Transverse colon (tissue), 4 donors: Measurements from ENCODE around the gene EED. TPM values are rescaled to one million over a fixed set of nuclear protein-coding genes. Genes with fewer than 3 reads are reported as not detected.

Experiments
- DNase-seq: peaks from one replicate; pipeline ENCODE4 v3.0.0-alpha.2; 2019
- H3K27ac ChIP-seq, 4 donors: fragments of 200-600 bp; sonication (generic); 2 replicates each; pipeline ENCODE4 v1.5.1; 2016 to 2018; ENCODE audit warnings: inconsistent platforms in 4 of 4
- H3K27me3 ChIP-seq: fragments of 200-600 bp; sonication (generic); 2 replicates; pipeline ENCODE4 v1.5.1; 2017; ENCODE audit warnings: inconsistent platforms
- H3K36me3 ChIP-seq, 4 donors: fragments of 200-600 bp; sonication (generic); 2 replicates each; pipeline ENCODE4 v1.5.1; 2017 to 2019; ENCODE audit warnings: inconsistent platforms in 4 of 4
- H3K4me1 ChIP-seq, 4 donors: fragments of 200-600 bp; sonication (generic); 2 replicates each; pipeline ENCODE4 v1.5.1; 2017 to 2020; ENCODE audit warnings: inconsistent platforms in 4 of 4
- H3K4me3 ChIP-seq, 4 donors: fragments of 200-600 bp; sonication (generic); 1 replicate in 1 of 4; 2 replicates in 3 of 4; pipeline versions ENCODE4 v1.5.1 to v1.6.1; 2017 to 2019; ENCODE audit warnings: inconsistent platforms in 4 of 4
- H3K9me3 ChIP-seq, 2 donors: fragments of 200-600 bp; sonication (generic); 2 replicates each; pipeline ENCODE4 v1.5.1; 2017 to 2019; ENCODE audit warnings: inconsistent platforms in 2 of 2
- EP300 ChIP-seq: sonication (generic); formaldehyde crosslinking; IDR thresholded peaks from one replicate; pipeline ENCODE4 v1.6.1; 2017; ENCODE audit warnings: antibody characterized with exemption, low read depth
- POLR2A ChIP-seq: fragments of 450-650 bp; IDR thresholded peaks from one replicate; pipeline ENCODE4 v1.6.1; 2016; ENCODE audit warnings: antibody characterized with exemption, mild to moderate bottlenecking, moderate library complexity
- POLR2AphosphoS5 ChIP-seq, 3 donors: sonication (generic); formaldehyde crosslinking; IDR thresholded peaks; one replicate each; pipeline ENCODE4 v1.6.1; 2016; ENCODE audit warnings: antibody characterized with exemption in 3 of 3
- WGBS, 2 donors: methylation state at CpG; one replicate each; pipeline ENCODE4 v1.1.5; 2018; ENCODE audit warnings: low coverage in 1 of 2; 5-methylcytosine and 5-hydroxymethylcytosine counted together
- in situ Hi-C, 4 donors: fragments of 200-750 bp; cut with MboI; loops; one replicate each; pipeline versions ENCODE4 v1.15.0 to v1.15.1; 2017; ENCODE audit warnings: low sequenced_read_pairs in 3 of 4, low pct_ligation_motif_present in 1 of 4, low pct_unique_long_range_greater_than_20kb in 1 of 4
- intact Hi-C: fragments of 100-400 bp; cut with DNase I; formaldehyde crosslinking; loops from one replicate; pipeline ENCODE4 v1.15.1; 2023; ENCODE audit warnings: low total_unique reads
- total RNA-seq, 4 donors: library from RNA; depleted of rRNA; stranded (reverse); fragments of >200 nt; gene quantifications; one replicate each; pipeline ENCODE4 v1.1.0, GENCODE V29; 2016
- TF ChIP-seq, protein P1 (sequence below), 5 experiments: fragments of 200-600 bp in 3 of 5; fragments of 450-650 bp in 2 of 5; sonication (generic) in 3 of 5; IDR thresholded peaks; 1 replicate in 2 of 5; 2 replicates in 3 of 5; pipeline ENCODE4 v1.5.1; 2016 to 2017; ENCODE audit warnings: antibody characterized with exemption in 5 of 5, inconsistent platforms in 3 of 5, mild to moderate bottlenecking in 2 of 5, moderate library complexity in 1 of 5

Gene EED
- total RNA-seq, 4 donors from 2014 or later = 2.8 to 43.5 (median 23.5) TPM

DNA sequence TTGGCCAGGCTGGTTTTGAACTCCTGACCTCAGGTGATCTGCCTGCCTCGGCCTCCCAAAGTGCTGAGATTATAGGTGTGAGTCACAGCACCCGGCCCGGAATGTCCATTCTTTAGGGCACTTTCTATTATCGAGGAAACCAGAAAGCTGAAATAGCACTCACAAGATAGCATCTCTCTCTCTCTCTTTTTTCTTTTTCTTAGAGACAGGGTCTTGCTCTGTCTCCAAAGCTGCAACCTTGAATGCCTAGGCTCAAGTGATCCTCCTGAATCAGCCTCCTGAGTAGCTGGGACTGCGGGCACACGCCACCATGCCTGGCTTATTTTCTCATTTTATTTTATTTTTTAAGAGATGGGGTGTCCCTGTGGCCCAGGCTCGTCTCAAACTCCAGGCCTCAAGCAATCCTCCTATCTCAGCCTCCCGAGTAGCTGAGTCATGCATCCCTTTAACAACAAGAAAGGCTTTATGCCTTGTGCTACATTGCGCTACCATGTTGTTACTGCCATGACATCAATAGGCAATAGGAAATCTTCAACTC lies 7.2 kb upstream of the EED start:
- H3K36me3 ChIP-seq = no peaks in the 10 kb centered on the region
- in situ Hi-C loops (loop anchor here in 1 of 4 donors (25.0 kb wide), 1 partner anchor 575 kb away; the partner anchor contains the start of gene CREBZF), intact Hi-C loops (no loop called here)
- WGBS, 2 donors = 88% methylated on average over 9 of the region's 9 CpGs; no CpG with 5 or more reads in 1 of the 2 donors
- TF ChIP-seq, protein P1, sequence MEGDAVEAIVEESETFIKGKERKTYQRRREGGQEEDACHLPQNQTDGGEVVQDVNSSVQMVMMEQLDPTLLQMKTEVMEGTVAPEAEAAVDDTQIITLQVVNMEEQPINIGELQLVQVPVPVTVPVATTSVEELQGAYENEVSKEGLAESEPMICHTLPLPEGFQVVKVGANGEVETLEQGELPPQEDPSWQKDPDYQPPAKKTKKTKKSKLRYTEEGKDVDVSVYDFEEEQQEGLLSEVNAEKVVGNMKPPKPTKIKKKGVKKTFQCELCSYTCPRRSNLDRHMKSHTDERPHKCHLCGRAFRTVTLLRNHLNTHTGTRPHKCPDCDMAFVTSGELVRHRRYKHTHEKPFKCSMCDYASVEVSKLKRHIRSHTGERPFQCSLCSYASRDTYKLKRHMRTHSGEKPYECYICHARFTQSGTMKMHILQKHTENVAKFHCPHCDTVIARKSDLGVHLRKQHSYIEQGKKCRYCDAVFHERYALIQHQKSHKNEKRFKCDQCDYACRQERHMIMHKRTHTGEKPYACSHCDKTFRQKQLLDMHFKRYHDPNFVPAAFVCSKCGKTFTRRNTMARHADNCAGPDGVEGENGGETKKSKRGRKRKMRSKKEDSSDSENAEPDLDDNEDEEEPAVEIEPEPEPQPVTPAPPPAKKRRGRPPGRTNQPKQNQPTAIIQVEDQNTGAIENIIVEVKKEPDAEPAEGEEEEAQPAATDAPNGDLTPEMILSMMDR (IDR thresholded peaks at IDR 0.05) = no peak
- TF ChIP-seq POLR2AphosphoS5 (IDR thresholded peaks at IDR 0.05) = no peak
- TF ChIP-seq POLR2A = no peak
- TF ChIP-seq EP300 = no peak
- H3K9me3 ChIP-seq = no peaks in the 10 kb centered on the region
- no peak overlapping the region for H3K4me3 ChIP-seq
- H3K27me3 ChIP-seq = no peaks in the 10 kb centered on the region
- no peaks in the 10 kb centered on the region for H3K4me1 ChIP-seq
- H3K27ac ChIP-seq = no peak overlapping the region
- no peak for DNase-seq

DNA sequence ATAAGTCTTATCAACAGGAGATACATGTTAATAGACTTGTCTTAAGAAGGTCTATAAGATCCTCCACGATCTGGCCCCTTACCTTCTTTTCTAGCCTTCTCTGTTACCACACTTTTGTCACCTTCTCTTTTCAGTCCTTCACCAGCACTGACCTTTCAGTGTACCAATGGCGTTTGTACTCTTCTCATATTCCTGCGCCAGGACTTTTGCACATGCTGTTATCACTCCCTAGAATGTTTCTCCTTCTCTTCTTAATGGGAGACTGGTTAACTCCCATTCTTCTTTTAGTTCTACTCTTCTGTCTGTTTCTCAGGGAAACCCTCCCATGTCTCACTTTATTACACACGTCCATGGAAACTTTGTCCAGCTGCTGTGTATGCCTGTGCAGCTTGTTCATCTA lies 4.4 kb upstream of the EED start:
- H3K4me3 ChIP-seq = no peak overlapping the region
- H3K36me3 ChIP-seq = no peaks in the 10 kb centered on the region
- no peak overlapping the region for H3K27ac ChIP-seq
- 78 to 89% methylated on average over 3 to 4 of the region's 4 CpGs for WGBS, 2 donors
- no peaks in the 10 kb centered on the region for H3K27me3 ChIP-seq
- in situ Hi-C loops = loop anchor here in 1 of 4 donors (25.0 kb wide), 1 partner anchor 578 kb away; the partner anchor contains the start of gene CREBZF
- peaks cover 0 to 7% (median 5%) of the 10 kb centered on the region in 4 donors for H3K4me1 ChIP-seq
- TF ChIP-seq POLR2A (no peak), EP300 (no peak), POLR2AphosphoS5 (IDR thresholded peaks at IDR 0.05) (no peak)
- TF ChIP-seq, protein P1 (IDR thresholded peaks at IDR 0.05) = no peak
- DNase-seq = no peak
- intact Hi-C loops = no loop called here
- no peaks in the 10 kb centered on the region for H3K9me3 ChIP-seq

DNA sequence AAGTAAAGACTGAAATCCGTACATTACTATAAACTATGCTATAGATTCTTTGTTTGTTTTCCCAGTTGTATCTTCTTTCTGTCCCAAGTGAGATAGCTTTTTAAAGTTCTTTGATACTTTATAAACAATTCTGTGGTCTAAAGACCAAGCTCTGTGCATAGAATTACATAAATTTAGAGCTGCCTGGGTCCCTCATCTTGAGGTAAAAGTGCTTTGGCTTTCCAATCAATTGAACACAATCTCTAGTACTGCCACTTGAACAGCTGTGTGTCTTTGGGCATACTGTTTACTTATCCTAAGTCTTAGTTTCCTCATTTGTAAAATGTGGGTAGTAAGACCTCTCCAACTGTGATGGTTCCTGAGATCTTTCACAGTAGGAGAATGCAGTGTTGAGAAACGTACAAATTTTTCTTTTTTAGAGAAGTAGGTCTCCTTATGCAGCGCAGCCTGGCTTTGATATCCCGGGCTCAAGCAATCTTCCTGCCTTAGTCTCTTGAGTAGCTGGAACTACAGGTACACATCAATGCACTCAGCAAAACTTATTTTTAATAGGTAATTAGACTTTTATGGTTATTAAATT lies 2.5 kb upstream of the EED start:
- Histone ChIP-seq H3K36me3 (no peaks in the 10 kb centered on the region), H3K27ac (no peak overlapping the region), H3K4me3 (no peak overlapping the region), H3K4me1 (peaks cover 5 to 19% (median 15%) of the 10 kb centered on the region in 4 donors), H3K9me3 (no peaks in the 10 kb centered on the region), H3K27me3 (no peaks in the 10 kb centered on the region)
- intact Hi-C loops (no loop called here), in situ Hi-C loops (loop anchor here in 1 of 4 donors (25.0 kb wide), 1 partner anchor 580 kb away; the partner anchor contains the start of gene CREBZF)
- 89% methylated on average over 4 of the region's 4 CpGs for WGBS, 2 donors
- no peak for DNase-seq
- TF ChIP-seq, protein P1 (IDR thresholded peaks at IDR 0.05) = no peak
- no peak for TF ChIP-seq POLR2A
- no peak for TF ChIP-seq POLR2AphosphoS5 (IDR thresholded peaks at IDR 0.05)
- TF ChIP-seq EP300 = no peak

DNA sequence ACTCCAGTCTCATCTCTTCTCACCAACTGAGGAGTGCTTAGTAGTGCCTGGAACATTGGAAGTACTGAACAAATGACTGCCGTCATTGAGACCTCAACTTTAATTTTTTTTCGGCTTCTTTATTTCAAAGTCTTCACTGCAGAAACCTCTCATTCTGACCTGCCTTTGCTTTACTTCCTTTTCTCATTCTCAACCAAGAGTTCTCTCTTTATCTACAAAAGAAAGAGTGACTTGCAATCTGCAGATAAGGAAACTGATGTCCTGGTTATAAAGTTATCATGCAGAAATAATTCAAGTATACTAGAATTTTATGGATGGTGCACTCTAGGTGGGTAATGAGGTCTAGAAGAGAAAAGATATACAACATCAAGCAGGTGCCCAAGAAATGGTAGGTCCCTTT lies 1.2 kb upstream of the EED start:
- intact Hi-C loops = no loop called here
- DNase-seq = no peak
- 63 to 65% methylated on average over 2 of the region's 2 CpGs for WGBS, 2 donors

More for the DNA sequence above, 1.2 kb upstream of the EED start:
- H3K27ac ChIP-seq = peak overlapping the region in 3 of 4 donors; percentile 98 to 99 (median 99)
- H3K27me3 ChIP-seq = no peaks in the 10 kb centered on the region
- no peak overlapping the region for H3K4me3 ChIP-seq
- H3K36me3 ChIP-seq = no peaks in the 10 kb centered on the region
- H3K4me1 ChIP-seq = peaks cover 5 to 33% (median 24%) of the 10 kb centered on the region in 4 donors
- in situ Hi-C loops = loop anchor here in 1 of 4 donors (25.0 kb wide), 1 partner anchor 581 kb away; the partner anchor contains the start of gene CREBZF
- TF ChIP-seq POLR2A (no peak), EP300 (no peak)
- TF ChIP-seq, protein P1 (IDR thresholded peaks at IDR 0.05) = no peak
- H3K9me3 ChIP-seq = no peaks in the 10 kb centered on the region
